GM23338 (cell line): Measurements from ENCODE around the gene RHBDD2. TPM values are rescaled to one million over a fixed set of nuclear protein-coding genes. Genes with fewer than 3 reads are reported as not detected.

Source experiments
- ATAC-seq: fragments of 200-7000 bp; cut with Tn5 transposase; 3 replicates; pipeline ENCODE4 v1.9.1; 2020
- DNase-seq: peaks from one replicate; pipeline ENCODE4 v3.0.0-alpha.2; 2015; ENCODE audit warnings: low spot score
- H2AFZ ChIP-seq: fragments of 200-600 bp; sonication (generic); 2 replicates; pipeline ENCODE4 v1.8.0; 2016; ENCODE audit warnings: antibody characterized with exemption, mild to moderate bottlenecking, moderate library complexity
- H3F3A ChIP-seq: fragments of 200-600 bp; sonication (generic); replicated peaks from 2 replicates; pipeline ENCODE4 v1.8.0; 2017; ENCODE audit warnings: antibody characterized with exemption, mixed run types, low read depth
- H3K27ac ChIP-seq: fragments of 200-600 bp; sonication (generic); 2 replicates; pipeline ENCODE4 v1.6.1; 2016; ENCODE audit warnings: low read depth
- H3K27me3 ChIP-seq: fragments of 200-600 bp; sonication (generic); 2 replicates; pipeline ENCODE4 v1.8.0; 2016; ENCODE audit warnings: mild to moderate bottlenecking, mixed run types, moderate library complexity; ENCODE audit not compliant: insufficient read depth
- H3K36me3 ChIP-seq: fragments of 200-600 bp; sonication (generic); 2 replicates; pipeline ENCODE4 v1.8.0; 2016; ENCODE audit warnings: mild to moderate bottlenecking; ENCODE audit not compliant: insufficient read depth
- H3K4me1 ChIP-seq: fragments of 200-600 bp; sonication (generic); 2 replicates; pipeline ENCODE4 v1.8.0; 2016; ENCODE audit warnings: mild to moderate bottlenecking, moderate library complexity; ENCODE audit not compliant: insufficient read depth
- H3K4me2 ChIP-seq: fragments of 200-600 bp; sonication (generic); 2 replicates; pipeline ENCODE4 v1.7.1; 2017; ENCODE audit warnings: mixed run types
- H3K4me3 ChIP-seq: fragments of 200-600 bp; sonication (generic); 2 replicates; pipeline ENCODE4 v1.6.1; 2016; ENCODE audit warnings: mixed run types
- H3K79me2 ChIP-seq: fragments of 200-600 bp; sonication (generic); replicated peaks from 2 replicates; pipeline ENCODE4 v1.8.0; 2017; ENCODE audit warnings: mild to moderate bottlenecking; ENCODE audit not compliant: insufficient read depth
- H3K9me2 ChIP-seq: fragments of 200-600 bp; sonication (generic); 2 replicates; pipeline ENCODE4 v1.8.0; 2017; ENCODE audit not compliant: insufficient read depth
- H4K20me1 ChIP-seq: fragments of 200-600 bp; sonication (generic); replicated peaks from 2 replicates; pipeline ENCODE4 v1.8.0; 2017; ENCODE audit warnings: mild to moderate bottlenecking; ENCODE audit not compliant: insufficient read depth
- H3K27ac Mint-ChIP-seq: 2 replicates; pipeline ENCODE4 v1.8.0; 2020; ENCODE audit warnings: inconsistent platforms, mild to moderate bottlenecking, moderate library complexity, mixed read lengths
- H3K27me3 Mint-ChIP-seq: 3 replicates; pipeline ENCODE4 v1.8.0; 2022; ENCODE audit warnings: low read depth, mild to moderate bottlenecking, moderate library complexity, mixed read lengths, inconsistent platforms; ENCODE audit not compliant: insufficient read depth, poor library complexity
- H3K36me3 Mint-ChIP-seq: 3 replicates; pipeline ENCODE4 v1.8.0; 2021; ENCODE audit warnings: low read depth, mild to moderate bottlenecking, inconsistent platforms, moderate library complexity, mixed read lengths
- H3K4me1 Mint-ChIP-seq: 3 replicates; pipeline ENCODE4 v1.8.0; 2020; ENCODE audit warnings: mild to moderate bottlenecking, inconsistent platforms, mixed read lengths
- H3K4me3 Mint-ChIP-seq: 3 replicates; pipeline ENCODE4 v1.8.0; 2021; ENCODE audit warnings: moderate library complexity, mild to moderate bottlenecking, inconsistent platforms, mixed read lengths
- H3K9me3 Mint-ChIP-seq: 3 replicates; pipeline ENCODE4 v1.8.0; 2020; ENCODE audit warnings: moderate library complexity, mild to moderate bottlenecking, inconsistent platforms, mixed read lengths
- CREB1 ChIP-seq: fragments of 250-450 bp; sonication (Bioruptor Pico); IDR thresholded peaks from 2 replicates; pipeline ENCODE4 v1.5.0; 2020; ENCODE audit warnings: low read depth, mild to moderate bottlenecking, moderate library complexity
- EZH2 ChIP-seq: fragments of 200-600 bp; sonication (generic); IDR thresholded peaks from one replicate; pipeline ENCODE4 v1.8.0; 2017; ENCODE audit warnings: antibody characterized with exemption, mild to moderate bottlenecking, low read depth; ENCODE audit not compliant: unreplicated experiment
- EZH2phosphoT487 ChIP-seq: fragments of 200-600 bp; sonication (generic); IDR thresholded peaks from one replicate; pipeline ENCODE4 v1.8.1; 2018; ENCODE audit warnings: antibody characterized with exemption; ENCODE audit not compliant: unreplicated experiment
- JUNB ChIP-seq: IDR thresholded peaks from one replicate; pipeline ENCODE4 v1.6.1; 2016; ENCODE audit warnings: antibody characterized with exemption; ENCODE audit not compliant: unreplicated experiment
- NANOG ChIP-seq: IDR thresholded peaks from 2 replicates; pipeline ENCODE4 v1.6.1; 2016; ENCODE audit warnings: antibody characterized with exemption, borderline replicate concordance
- POLR2AphosphoS5 ChIP-seq: IDR thresholded peaks from 2 replicates; pipeline ENCODE4 v1.6.1; 2016; ENCODE audit warnings: antibody characterized with exemption, low read depth
- STAT1 ChIP-seq: IDR thresholded peaks from one replicate; pipeline ENCODE4 v1.6.1; 2016; ENCODE audit warnings: antibody characterized with exemption; ENCODE audit not compliant: unreplicated experiment
- ZNF114 ChIP-seq: fragments of 250-450 bp; sonication (Bioruptor Pico); IDR thresholded peaks from 2 replicates; pipeline ENCODE4 v1.5.0; 2020; ENCODE audit warnings: mild to moderate bottlenecking, moderate library complexity
- ZNF331 ChIP-seq: fragments of 250-450 bp; sonication (Bioruptor Pico); IDR thresholded peaks from 2 replicates; pipeline ENCODE4 v1.5.0; 2020; ENCODE audit warnings: low read depth, mild to moderate bottlenecking, moderate library complexity
- polyA plus RNA-seq: library from polyadenylated mRNA; unstranded; fragments of >200 nt; fragmentation: Nextera tagmentation; extraction: Ambion mirVana; gene quantifications from 2 replicates; pipeline ENCODE4 v1.2.1, GENCODE V29; 2016
- total RNA-seq: library from RNA; depleted of rRNA; stranded (reverse); fragments of >200 nt; shearing (Covaris generic); gene quantifications from 2 replicates; pipeline ENCODE4 v1.2.3, GENCODE V29; 2014
- TF ChIP-seq, protein P1 (sequence below): IDR thresholded peaks from 2 replicates; pipeline ENCODE4 v1.6.1; 2016; ENCODE audit warnings: antibody characterized with exemption
- TF ChIP-seq, protein P2 (sequence below): fragments of 250-450 bp; sonication (Bioruptor Pico); IDR thresholded peaks from 2 replicates; pipeline ENCODE4 v1.5.0; 2020; ENCODE audit warnings: mild to moderate bottlenecking, moderate library complexity
- TF ChIP-seq, protein P3 (sequence below): IDR thresholded peaks from one replicate; pipeline ENCODE4 v1.6.1; 2018; ENCODE audit warnings: antibody characterized with exemption; ENCODE audit not compliant: unreplicated experiment
- TF ChIP-seq, protein P4 (sequence below), 2 experiments: fragments of 200-600 bp in 1 of 2; sonication (generic) in 1 of 2; conservative IDR thresholded peaks; 2 replicates each; pipeline versions ENCODE4 v1.5.1 to v1.6.1; 2016 to 2017; ENCODE audit warnings: antibody characterized with exemption in 2 of 2, low read depth in 2 of 2, mild to moderate bottlenecking in 2 of 2, moderate library complexity in 1 of 2

The RHBDD2 gene
- total and polyA plus RNA-seq, 2 experiments from 2014 or later, result 23.1 to 25.7 TPM

DNA sequence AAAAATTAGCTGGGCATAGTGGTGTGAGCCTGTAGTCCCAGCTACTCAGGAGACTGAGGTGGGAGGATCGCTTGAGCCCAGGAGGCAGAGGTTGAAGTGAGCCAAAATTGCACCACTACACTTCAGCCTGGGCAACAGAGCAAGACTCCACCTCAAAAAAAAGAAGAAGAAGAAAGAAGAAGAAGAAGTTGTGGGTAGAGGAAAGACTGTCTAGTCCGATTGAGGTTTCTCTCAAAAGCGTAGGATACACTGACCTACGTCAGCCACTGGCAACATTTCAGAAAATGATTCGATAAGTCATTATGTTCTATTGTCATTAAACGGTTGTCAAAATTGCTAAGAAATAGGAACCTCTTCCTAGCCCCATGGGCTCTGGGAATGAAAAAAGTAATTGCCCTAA is 22.3 kb upstream of the RHBDD2 start:
- Histone ChIP-seq H3K4me2 (no peak overlapping the region), H3K9me2 (no peaks in the 10 kb centered on the region), H3K27ac (no peak overlapping the region), H3K4me1 (no peaks in the 10 kb centered on the region), H2AFZ (no peak overlapping the region), H3K36me3 (no peaks in the 10 kb centered on the region), H3K27me3 (no peaks in the 10 kb centered on the region), H3K4me3 (no peak overlapping the region), H3K79me2 (no peaks in the 10 kb centered on the region), H3F3A (no peaks in the 10 kb centered on the region), H4K20me1 (no peaks in the 10 kb centered on the region)
- Mint-ChIP-seq H3K4me3 (no peak overlapping the region), H3K27me3 (peaks cover 2% of the 10 kb centered on the region), H3K27ac (no peak overlapping the region), H3K4me1 (no peaks in the 10 kb centered on the region), H3K9me3 (peaks cover 2% of the 10 kb centered on the region; the same call in 1 of the 3 replicates), H3K36me3 (no peaks in the 10 kb centered on the region; the same call in 2 of the 3 replicates)
- TF ChIP-seq POLR2AphosphoS5 (no peak), EZH2 (no peak), STAT1 (no peak), CREB1 (CRISPR knock-in tag) (no peak), JUNB (no peak), ZNF331 (CRISPR knock-in tag) (no peak), ZNF114 (CRISPR knock-in tag) (no peak), NANOG (no peak), EZH2phosphoT487 (no peak)
- TF ChIP-seq, protein P1, sequence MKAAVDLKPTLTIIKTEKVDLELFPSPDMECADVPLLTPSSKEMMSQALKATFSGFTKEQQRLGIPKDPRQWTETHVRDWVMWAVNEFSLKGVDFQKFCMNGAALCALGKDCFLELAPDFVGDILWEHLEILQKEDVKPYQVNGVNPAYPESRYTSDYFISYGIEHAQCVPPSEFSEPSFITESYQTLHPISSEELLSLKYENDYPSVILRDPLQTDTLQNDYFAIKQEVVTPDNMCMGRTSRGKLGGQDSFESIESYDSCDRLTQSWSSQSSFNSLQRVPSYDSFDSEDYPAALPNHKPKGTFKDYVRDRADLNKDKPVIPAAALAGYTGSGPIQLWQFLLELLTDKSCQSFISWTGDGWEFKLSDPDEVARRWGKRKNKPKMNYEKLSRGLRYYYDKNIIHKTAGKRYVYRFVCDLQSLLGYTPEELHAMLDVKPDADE, result no peak
- TF ChIP-seq, protein P2, sequence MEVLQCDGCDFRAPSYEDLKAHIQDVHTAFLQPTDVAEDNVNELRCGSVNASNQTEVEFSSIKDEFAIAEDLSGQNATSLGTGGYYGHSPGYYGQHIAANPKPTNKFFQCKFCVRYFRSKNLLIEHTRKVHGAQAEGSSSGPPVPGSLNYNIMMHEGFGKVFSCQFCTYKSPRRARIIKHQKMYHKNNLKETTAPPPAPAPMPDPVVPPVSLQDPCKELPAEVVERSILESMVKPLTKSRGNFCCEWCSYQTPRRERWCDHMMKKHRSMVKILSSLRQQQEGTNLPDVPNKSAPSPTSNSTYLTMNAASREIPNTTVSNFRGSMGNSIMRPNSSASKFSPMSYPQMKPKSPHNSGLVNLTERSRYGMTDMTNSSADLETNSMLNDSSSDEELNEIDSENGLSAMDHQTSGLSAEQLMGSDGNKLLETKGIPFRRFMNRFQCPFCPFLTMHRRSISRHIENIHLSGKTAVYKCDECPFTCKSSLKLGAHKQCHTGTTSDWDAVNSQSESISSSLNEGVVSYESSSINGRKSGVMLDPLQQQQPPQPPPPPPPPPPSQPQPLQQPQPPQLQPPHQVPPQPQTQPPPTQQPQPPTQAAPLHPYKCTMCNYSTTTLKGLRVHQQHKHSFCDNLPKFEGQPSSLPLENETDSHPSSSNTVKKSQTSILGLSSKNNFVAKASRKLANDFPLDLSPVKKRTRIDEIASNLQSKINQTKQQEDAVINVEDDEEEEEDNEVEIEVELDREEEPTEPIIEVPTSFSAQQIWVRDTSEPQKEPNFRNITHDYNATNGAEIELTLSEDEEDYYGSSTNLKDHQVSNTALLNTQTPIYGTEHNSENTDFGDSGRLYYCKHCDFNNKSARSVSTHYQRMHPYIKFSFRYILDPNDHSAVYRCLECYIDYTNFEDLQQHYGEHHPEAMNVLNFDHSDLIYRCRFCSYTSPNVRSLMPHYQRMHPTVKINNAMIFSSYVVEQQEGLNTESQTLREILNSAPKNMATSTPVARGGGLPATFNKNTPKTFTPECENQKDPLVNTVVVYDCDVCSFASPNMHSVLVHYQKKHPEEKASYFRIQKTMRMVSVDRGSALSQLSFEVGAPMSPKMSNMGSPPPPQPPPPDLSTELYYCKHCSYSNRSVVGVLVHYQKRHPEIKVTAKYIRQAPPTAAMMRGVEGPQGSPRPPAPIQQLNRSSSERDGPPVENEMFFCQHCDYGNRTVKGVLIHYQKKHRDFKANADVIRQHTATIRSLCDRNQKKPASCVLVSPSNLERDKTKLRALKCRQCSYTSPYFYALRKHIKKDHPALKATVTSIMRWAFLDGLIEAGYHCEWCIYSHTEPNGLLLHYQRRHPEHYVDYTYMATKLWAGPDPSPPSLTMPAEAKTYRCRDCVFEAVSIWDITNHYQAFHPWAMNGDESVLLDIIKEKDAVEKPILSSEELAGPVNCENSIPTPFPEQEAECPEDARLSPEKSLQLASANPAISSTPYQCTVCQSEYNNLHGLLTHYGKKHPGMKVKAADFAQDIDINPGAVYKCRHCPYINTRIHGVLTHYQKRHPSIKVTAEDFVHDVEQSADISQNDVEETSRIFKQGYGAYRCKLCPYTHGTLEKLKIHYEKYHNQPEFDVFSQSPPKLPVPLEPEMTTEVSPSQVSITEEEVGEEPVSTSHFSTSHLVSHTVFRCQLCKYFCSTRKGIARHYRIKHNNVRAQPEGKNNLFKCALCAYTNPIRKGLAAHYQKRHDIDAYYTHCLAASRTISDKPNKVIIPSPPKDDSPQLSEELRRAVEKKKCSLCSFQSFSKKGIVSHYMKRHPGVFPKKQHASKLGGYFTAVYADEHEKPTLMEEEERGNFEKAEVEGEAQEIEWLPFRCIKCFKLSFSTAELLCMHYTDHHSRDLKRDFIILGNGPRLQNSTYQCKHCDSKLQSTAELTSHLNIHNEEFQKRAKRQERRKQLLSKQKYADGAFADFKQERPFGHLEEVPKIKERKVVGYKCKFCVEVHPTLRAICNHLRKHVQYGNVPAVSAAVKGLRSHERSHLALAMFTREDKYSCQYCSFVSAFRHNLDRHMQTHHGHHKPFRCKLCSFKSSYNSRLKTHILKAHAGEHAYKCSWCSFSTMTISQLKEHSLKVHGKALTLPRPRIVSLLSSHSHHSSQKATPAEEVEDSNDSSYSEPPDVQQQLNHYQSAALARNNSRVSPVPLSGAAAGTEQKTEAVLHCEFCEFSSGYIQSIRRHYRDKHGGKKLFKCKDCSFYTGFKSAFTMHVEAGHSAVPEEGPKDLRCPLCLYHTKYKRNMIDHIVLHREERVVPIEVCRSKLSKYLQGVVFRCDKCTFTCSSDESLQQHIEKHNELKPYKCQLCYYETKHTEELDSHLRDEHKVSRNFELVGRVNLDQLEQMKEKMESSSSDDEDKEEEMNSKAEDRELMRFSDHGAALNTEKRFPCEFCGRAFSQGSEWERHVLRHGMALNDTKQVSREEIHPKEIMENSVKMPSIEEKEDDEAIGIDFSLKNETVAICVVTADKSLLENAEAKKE (CRISPR knock-in tag), result no peak
- TF ChIP-seq, protein P3, sequence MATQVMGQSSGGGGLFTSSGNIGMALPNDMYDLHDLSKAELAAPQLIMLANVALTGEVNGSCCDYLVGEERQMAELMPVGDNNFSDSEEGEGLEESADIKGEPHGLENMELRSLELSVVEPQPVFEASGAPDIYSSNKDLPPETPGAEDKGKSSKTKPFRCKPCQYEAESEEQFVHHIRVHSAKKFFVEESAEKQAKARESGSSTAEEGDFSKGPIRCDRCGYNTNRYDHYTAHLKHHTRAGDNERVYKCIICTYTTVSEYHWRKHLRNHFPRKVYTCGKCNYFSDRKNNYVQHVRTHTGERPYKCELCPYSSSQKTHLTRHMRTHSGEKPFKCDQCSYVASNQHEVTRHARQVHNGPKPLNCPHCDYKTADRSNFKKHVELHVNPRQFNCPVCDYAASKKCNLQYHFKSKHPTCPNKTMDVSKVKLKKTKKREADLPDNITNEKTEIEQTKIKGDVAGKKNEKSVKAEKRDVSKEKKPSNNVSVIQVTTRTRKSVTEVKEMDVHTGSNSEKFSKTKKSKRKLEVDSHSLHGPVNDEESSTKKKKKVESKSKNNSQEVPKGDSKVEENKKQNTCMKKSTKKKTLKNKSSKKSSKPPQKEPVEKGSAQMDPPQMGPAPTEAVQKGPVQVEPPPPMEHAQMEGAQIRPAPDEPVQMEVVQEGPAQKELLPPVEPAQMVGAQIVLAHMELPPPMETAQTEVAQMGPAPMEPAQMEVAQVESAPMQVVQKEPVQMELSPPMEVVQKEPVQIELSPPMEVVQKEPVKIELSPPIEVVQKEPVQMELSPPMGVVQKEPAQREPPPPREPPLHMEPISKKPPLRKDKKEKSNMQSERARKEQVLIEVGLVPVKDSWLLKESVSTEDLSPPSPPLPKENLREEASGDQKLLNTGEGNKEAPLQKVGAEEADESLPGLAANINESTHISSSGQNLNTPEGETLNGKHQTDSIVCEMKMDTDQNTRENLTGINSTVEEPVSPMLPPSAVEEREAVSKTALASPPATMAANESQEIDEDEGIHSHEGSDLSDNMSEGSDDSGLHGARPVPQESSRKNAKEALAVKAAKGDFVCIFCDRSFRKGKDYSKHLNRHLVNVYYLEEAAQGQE, result no peak
- TF ChIP-seq, protein P4, sequence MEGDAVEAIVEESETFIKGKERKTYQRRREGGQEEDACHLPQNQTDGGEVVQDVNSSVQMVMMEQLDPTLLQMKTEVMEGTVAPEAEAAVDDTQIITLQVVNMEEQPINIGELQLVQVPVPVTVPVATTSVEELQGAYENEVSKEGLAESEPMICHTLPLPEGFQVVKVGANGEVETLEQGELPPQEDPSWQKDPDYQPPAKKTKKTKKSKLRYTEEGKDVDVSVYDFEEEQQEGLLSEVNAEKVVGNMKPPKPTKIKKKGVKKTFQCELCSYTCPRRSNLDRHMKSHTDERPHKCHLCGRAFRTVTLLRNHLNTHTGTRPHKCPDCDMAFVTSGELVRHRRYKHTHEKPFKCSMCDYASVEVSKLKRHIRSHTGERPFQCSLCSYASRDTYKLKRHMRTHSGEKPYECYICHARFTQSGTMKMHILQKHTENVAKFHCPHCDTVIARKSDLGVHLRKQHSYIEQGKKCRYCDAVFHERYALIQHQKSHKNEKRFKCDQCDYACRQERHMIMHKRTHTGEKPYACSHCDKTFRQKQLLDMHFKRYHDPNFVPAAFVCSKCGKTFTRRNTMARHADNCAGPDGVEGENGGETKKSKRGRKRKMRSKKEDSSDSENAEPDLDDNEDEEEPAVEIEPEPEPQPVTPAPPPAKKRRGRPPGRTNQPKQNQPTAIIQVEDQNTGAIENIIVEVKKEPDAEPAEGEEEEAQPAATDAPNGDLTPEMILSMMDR (conservative IDR thresholded peaks at IDR 0.05; ENCODE audit: low read depth in 2 of 2), result no peak
- no peak for DNase-seq
- ATAC-seq, result no peak
